GM08714 (cell line): Measurements from ENCODE around the gene MAPK8IP2.

ENCODE experiments used
- H3K4me3 ChIP-seq: fragments of 200-500 bp; sonication (Bioruptor generic); 2 replicates; pipeline ENCODE4 v1.5.1; 2014; ENCODE audit warnings: mild to moderate bottlenecking, low read length, inconsistent platforms
- ZNF274 ChIP-seq: IDR thresholded peaks from 2 replicates; pipeline ENCODE4 v1.6.1; 2012; ENCODE audit warnings: mild to moderate bottlenecking, low read depth, low read length

The MAPK8IP2 gene

DNA sequence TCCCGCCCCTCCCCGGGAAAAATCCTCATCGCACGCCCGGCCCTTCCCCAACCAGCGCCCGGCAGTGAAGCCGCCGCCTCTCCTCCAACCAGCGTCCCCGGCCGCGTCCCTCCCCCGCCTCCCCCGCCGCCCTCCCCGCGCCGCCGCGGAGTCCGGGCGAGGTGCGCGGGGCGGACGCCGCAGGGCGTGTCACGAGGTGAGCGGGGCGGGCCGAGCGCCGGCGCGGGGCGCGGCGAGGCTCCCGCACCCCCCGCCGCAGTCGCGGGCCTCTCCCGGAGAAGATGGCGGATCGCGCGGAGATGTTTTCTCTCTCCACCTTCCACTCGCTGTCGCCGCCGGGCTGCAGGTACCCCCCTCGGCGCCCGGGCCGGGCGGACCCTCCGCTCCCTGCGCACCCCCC lies at the start of gene MAPK8IP2:
Gene MAPK8IP2, plus strand, starts transcription at position 256 of the 400 bp plus-strand sequence. Its CDS starts 26 bp downstream, at position 282.
- H3K4me3 ChIP-seq = no peak within 1 kb of the TSS
- no peak for TF ChIP-seq ZNF274

DNA sequence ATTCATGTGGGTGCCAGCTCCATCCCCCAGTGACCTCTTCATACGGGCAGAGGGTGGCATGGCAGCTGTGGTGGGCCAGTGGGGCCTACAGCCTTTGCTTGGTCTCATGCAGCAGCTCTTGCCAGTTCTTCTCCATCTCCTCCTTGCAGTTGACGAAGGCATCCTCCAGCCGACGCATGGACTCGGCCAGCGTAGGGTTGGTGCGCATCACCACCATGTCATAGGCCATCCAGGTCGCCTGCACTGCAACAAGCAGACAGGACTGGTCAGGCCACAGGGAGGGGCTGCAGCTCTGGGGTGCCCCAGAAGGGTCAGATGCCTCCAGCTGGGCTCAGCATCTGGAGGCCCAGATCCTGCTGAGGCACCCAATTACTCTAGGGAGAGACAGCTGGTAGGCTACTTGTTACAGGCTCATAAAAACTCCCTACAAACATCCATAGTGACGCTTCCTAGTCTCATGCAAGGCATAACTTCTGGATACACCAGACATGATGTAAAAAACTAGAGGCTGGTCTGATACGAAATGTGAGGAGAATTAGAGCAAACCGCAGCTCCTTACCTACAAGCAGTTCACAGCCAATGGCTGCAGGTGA lies 49.3 kb upstream of the MAPK8IP2 start:
- TF ChIP-seq ZNF274 = no peak
- H3K4me3 ChIP-seq = no peak overlapping the region

DNA sequence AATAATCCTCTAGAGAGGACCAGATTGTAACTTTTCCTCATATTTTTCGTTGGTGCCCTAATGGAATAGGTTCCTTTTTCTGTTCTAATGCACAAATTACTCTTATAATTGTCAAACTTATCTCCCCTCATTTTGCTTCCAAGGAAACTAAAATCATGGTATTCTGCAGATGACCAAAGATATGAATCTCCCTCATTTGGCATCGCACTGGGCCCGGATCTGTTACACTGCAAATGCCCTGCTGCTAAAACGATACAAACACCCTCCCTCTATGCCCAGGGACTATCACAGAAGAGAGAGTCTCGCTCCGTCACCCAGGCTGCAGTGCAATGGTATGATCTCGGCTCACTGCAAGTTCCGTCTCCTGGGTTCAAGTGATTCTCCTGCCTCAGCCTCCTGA lies 47.3 kb upstream of the MAPK8IP2 start:
- H3K4me3 ChIP-seq = no peak overlapping the region
- no peak for TF ChIP-seq ZNF274

DNA sequence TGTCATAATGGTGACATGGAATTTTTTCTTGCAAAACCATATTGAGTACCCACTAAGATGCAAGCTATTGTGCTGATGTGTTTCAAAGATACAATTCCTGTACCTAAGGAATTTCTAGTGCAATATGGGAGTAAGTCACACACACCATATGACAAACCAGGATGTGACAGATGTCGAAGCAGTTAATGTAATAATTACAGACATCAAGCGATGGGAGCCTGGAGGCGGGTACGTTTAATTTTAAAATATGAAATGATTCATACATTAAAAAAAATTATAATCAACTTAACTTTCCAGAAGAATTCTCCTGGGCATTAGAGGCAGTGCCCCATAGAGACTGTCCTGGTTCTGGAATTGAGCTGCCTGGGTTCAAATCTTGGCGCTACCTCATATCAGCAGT lies 43.9 kb upstream of the MAPK8IP2 start:
- no peak for TF ChIP-seq ZNF274
- H3K4me3 ChIP-seq = no peak overlapping the region

DNA sequence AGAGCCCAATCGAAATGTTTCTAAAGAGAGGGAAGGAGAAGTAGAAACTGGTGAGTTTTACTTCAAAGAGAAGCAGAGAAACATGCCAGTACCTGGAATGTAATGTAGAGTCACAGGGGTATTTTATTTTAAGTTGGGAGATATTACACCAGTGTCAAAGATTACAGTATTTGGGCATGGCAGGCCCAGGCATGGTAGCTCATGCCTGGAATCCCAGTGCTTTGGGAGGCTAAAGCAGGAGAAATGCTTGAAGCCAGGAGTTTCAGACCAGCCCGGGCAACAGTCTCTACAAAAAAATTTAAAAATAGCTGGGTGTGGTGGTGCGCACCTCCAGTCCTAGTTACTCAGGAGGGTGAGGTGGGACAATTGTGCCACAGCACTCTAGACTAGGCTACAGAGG lies 40.6 kb upstream of the MAPK8IP2 start:
- no peak overlapping the region for H3K4me3 ChIP-seq
- no peak for TF ChIP-seq ZNF274

DNA sequence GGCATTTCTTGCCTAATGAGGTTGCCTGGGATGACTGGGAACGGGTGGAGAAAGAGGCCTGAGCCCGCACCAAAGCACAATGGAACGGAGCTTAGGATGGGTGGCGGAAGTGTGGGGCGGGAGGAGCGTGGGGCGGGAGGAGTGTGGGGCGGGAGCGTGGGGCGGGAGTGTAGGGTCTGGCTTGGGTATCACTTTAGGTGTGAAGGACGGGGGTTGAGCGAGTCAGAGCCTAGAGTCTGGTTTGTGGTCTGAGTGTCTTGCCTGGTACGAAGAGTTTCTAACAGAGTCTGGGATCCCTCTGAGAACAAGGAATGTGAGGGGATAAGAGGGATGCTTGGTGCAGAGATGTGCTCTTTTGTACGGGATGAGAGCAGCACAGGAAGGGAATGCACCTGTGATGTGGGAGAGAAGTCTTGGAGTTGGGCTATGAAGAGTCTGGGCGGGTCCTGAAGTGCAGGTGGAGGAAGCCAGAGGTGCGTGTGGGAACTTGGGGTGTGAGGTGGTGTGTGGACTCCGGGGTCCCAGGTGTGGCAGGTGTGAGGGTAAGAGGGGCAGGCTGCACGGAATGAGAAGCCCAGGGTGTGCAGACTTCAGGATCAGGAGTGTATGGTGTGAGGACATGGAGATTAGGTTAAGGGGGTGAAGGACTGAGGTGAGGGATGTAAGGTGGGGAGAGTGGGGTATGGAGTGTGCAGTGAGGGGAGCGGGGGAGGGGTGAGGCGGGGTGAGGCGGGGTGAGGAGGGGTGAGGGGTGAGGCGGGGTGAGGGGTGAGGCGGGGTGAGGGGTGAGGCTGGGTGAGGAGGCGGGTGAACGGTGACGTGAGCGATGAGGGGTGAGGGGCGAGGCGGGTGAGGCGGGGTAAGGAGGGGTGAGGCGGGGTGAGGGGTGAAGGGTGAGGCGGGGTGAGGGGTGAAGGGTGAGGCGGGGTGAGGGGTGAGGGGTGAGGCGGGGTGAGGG lies 38.9 kb upstream of the MAPK8IP2 start:
- H3K4me3 ChIP-seq = no peak overlapping the region
- TF ChIP-seq ZNF274 = no peak

DNA sequence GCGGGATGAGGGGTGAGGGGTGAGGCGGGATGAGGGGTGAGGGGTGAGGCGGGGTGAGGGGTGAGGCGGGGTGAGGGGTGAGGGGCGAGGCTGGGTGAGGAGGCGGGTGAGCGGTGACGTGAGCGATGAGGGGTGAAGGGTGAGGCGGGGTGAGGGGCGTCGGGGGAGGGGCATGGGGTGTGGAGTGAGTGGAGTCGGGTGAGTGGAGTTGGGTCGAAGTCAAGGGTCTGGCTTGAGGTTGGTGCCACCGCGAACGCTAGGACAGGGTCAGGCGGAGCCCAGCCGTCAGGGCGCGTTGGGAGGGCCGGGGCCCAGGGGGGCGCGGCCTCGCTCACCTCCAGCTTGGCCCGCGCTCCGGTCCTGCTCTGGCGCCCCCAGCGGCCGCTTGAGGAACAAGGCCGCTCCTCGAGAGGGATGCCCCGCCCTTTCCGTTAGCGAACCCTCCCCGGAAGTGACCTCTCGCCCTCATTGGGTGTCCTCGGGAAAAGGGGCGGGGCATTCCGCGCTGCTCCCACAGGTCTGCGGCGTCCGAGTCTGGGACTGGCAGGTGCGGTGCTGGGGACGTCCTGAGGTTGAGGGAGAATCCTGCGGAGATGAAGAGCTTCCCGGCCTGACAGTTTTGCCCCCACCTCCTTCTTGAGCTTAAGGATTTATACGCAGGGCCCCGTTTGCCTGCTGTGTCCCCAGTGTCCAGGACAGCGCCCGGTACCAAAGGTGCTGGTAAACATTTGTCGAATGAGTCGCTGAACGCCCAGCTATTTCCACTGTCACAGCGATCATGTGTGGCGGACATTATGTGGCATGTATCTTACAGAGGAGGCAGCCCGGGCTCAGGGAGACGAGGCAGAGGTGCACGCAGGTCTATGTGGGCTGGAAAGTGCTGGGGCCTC lies 37.8 kb upstream of the MAPK8IP2 start, which contains the start of gene SYCE3:
Gene SYCE3, minus strand, starts transcription at position 397 of the 890 bp plus-strand sequence. CDS start 6,514 bp downstream, outside the sequence.
- peak within 1 kb of the TSS; percentile 61; the same call in 1 of the 2 replicates for H3K4me3 ChIP-seq
- no peak for TF ChIP-seq ZNF274

DNA sequence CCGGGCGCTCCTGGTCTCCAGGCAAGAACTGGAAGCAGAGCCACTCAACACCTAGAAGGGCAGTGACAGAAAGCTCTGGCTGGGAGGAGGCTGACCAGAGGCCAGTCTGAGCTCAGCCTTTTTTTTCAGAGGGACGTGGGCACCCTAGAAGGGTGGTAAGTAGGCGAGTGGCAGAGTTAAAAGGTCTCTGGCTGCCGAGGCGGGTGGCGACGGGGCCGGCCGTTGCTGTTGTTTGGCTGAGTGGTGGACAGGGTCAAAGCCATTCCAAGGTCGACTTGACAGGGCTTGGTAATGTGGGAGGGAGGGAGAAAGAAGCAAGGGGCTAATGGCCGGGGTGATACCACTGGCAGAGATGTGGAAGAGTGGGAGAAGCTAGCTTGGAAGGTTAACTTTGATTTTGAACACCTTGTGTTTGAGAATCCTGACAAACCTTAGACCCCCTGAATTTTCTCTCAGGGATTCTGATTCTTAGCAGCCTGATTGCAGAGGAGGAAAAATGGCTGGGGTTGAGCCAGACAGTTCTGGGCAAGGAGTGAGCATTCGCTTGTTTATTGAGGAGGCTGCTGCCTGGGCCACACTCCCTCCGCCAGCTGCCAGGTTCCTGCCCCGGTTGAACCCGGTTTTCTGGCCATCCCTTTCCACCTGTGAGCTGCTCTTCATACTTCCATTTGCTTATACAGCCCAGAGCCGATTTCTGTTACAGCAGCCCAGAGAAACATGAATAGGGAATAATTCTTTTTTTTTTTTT lies 37.0 kb upstream of the MAPK8IP2 start:
- TF ChIP-seq ZNF274 = no peak

DNA sequence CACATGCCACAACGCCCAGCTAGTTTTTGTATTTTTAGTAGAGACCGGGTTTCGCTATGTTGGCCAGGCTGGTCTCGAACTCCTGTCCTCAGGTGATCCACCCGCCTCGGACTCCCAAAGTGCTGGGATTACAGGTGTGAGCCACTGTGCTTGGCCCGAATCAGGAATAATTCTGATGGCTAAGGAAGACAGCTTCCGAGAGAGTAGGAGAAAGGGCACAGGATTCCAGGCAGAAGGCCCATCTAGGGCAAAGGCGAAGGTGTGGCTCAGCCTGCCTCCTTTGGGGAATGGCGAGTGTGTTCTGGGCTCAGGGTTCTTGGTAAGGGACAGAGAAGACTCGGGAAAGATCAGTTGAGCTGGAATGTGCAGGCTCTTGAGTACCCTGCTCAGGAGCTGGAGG lies 36.3 kb upstream of the MAPK8IP2 start:
- TF ChIP-seq ZNF274 = no peak
- H3K4me3 ChIP-seq = no peak overlapping the region

More for the DNA sequence above, 37.0 kb upstream of the MAPK8IP2 start:
- H3K4me3 ChIP-seq = peak overlapping the region; percentile 61; the same call in 1 of the 2 replicates

DNA sequence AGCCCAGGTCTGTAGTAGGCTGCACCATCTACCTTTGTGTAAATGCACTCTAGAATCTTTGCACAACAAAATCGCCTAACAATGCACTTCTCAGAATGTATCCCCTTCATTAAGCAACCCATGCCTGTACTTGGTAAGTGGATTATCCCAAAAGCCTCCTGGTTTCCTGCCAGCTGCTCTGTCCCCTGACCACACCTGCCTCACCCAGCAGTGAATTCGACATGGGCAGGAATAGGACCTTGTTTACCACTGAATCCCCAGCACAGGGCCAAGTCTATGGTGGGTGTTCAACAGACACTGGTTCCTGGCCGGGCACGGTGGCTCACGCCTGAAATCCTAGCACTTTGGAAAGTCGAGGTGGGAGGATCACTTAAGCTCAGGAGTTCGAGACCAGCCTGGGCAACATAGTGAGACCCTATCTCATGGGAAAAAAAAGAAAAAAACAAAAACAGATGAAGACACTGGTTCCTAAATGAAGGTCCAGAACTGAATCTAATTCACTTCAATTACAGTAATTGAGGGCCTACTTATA lies 32.8 kb upstream of the MAPK8IP2 start:
- H3K4me3 ChIP-seq = no peak overlapping the region
- no peak for TF ChIP-seq ZNF274

DNA sequence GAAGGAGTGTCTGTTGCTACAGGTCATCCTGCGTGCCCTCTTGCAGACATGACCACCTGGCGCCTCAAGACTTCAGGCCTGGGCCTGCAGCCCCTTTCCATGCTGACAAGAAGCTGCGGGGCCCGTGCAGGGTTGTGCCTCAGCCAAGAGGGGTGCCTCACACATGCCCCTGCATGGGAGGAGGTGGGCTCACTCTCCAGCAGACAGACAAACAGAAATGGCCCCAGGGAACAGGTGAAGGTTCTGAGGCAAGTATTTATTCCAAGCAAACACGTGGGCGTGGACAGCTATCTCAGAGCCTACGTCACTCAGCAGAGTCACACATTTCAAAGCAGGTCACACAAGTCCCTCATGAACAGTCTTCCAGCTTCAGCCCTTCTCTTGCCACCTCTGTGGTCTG lies 32.0 kb upstream of the MAPK8IP2 start:
- H3K4me3 ChIP-seq = no peak overlapping the region
- no peak for TF ChIP-seq ZNF274

DNA sequence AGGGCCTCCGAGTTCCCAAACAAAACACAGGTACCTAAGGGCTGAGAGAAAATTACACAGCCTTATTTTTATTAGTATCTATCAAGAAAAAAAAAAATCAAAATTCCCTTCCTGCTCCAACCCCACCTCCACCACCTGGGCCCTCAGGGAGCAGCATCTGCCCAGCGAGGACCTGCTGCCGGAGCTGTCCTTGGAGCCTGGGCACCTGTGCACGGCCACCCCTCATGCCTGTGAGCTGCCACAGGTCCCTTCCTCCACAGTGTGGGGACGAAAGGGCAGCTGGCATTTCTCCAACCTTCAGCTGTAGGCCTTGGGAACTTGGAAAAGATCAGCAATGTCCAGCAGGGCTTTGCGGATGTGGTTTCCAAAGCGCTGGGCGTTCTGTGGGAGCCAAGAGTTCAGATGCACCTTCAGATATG lies 31.5 kb upstream of the MAPK8IP2 start:
- no peak overlapping the region for H3K4me3 ChIP-seq
- no peak for TF ChIP-seq ZNF274

DNA sequence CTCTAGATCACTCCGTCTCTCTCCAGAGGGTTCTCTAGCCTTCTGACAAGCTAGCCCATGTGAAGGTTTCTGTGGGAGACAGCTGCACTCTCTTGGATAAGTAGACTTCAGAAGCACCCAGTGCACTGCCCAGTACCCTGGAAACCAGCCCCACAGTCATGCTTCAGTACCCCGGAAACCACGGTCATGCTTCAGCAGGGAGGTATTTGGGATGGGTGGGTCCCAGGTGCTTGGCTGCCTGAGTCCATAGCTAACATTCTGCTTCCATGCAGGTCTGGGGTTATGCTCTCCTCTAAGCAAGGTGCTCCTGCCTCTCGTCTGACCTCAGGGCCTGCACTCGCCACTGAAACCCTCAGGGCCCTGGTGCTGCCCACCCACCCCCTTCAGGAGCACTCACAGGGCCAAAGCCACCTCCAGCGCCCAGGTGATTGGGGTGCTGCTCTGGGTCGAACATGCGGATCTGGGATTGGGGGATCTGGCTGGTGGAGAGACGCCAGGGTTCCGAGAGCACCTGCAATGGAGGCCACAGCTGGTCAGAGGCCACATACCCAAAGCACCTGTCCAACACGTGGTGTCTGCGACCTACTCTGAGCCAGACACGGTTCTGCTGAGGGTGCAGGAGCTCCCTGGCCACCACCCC lies 30.6 kb upstream of the MAPK8IP2 start:
- TF ChIP-seq ZNF274 = no peak
- no peak overlapping the region for H3K4me3 ChIP-seq
